Measurements from ENCODE around the gene NPIPA5.
"Not testable (repeated sequence)": the region's sequence is repeated elsewhere in the genome, so short reads cannot be mapped to it uniquely, and the experiment has no call there.

Gene NPIPA5

GRCh38 chr16:15389916-15390315 is 11.8 kb upstream of the NPIPA5 start:
- not testable (repeated sequence) for DNase-seq

DNA sequence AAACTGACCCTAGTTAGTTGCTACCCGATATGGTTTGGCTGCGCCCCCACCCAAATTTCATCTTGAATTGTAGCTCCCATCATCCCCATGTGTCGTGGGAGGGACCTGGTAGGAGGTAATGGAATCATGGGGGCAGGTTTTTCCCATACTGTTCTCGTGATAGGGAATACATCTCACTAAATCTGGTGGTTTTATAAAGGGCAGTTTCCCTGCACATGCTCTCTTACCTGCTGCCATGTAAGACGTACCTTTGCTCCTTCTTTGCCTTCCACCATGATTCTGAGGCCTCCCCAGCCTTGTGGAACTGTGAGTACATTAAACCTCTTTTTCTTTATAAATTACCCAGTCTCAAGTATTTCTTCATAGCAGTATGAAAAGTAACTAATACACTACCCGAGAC is 10.0 kb upstream of the NPIPA5 start:
- DNase-seq = not testable (repeated sequence)

- DNase-seq = not testable (repeated sequence)
Measured at GRCh38 chr16:15382810-15383209, 4.7 kb upstream of the NPIPA5 start.

DNA sequence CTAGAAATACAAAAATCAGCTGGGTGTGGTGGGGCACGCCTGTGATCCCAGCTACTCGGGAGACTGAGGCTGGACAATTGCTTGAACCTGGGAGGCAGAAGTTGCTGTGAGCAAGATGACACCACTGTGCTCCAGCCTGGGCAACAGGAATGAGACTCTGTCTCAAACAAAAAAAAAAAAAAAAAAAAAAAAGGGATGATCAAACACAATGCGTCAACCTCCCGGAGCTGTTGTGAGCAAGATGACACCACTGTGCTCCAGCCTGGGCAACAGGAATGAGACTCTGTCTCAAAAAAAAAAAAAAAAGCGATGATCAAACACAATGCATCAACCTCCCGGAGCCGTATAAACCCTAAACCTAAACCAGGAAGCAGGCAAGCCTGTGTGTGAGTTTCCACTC is 20.6 kb downstream of the NPIPA5 start:
- not testable (repeated sequence) for DNase-seq

DNA sequence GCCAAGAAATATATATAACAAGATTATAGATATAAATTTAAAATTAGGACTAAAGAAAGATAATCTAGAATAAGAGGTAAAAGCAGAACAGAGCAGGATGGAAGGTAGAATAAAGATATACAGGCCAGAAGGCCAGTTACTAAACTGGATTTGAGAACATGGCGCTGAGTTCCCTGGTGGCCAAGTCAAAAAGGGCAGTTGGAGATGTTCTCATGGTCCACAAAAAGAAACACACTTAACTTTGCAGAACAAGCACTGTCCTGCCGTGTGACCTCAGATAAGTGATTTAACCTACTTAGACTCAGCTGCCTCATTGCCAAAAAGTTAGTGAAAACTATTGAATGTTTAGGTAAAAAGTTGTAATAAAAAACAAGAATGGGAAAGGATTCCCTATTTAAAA is 23.2 kb downstream of the NPIPA5 start:
- not testable (repeated sequence) for DNase-seq

GRCh38 chr16:15352852-15353251 is 25.2 kb downstream of the NPIPA5 start:
- DNase-seq = not testable (repeated sequence)

DNA sequence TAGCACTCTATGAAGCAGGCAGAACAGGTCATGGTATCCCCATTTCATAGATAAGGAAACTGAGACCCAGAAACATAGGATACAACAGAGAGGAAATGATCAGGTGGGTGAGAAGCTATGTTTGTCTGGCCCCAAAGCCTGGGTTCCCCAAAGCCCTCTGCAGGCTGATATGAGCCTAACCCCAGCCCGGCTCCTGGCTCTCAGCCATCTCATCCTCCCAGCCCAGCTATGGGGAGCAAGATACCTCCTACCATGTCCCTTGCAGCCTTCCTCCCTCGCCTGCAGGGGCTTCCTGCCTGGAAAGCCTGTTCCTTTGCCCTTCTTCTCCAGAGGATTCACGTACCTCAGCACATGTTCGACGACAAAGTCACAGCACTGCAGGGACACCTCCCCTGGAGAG is 26.3 kb downstream of the NPIPA5 start:
- not testable (repeated sequence) for DNase-seq

DNA sequence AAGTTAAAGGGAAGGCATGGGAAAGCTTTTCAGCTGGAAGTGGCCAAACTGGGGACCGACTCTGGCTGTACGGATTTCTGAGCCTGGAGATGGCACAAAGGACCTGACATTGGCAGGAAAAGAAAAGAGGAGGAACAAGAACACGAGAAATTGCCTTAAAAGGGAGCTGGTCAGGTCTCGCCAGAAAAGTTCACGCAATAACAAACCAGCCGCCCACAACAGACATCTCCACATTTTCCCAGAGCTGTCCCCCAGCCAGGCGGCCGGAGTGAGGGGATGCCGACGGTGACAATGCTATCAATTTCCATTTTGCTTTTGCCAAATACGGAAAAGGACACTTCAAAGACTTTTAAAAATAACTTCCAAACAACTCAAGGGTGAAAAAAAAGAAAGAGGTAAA is 26.8 kb downstream of the NPIPA5 start:
- DNase-seq = not testable (repeated sequence)

- DNase-seq = not testable (repeated sequence)
Measured at GRCh38 chr16:15348721-15349120, 29.4 kb downstream of the NPIPA5 start.

GRCh38 chr16:15342337-15342736 is 35.8 kb downstream of the NPIPA5 start:
- DNase-seq = not testable (repeated sequence)

DNA sequence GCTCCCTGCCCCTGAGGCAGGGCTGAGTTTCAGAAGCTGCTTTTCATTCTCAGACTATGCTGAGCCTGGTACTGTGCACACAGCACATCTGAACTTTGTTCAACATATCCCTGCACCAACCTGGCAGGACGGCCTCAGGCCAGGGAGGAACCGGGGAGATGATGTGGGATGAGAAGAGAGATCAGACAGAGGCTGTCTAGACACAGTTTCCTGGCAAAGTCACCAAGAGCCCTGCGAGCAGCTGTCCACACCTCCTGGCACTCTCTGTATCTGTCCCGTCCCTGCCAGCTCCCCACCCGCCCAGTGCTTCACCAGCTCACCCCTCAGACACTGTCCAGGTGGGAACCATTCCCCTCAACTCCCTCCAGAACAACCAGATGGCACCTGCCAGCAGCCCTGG is 39.1 kb downstream of the NPIPA5 start:
- DNase-seq = not testable (repeated sequence)

- not testable (repeated sequence) for DNase-seq
Measured at GRCh38 chr16:15337974-15338605, 40.0 kb downstream of the NPIPA5 start.

DNA sequence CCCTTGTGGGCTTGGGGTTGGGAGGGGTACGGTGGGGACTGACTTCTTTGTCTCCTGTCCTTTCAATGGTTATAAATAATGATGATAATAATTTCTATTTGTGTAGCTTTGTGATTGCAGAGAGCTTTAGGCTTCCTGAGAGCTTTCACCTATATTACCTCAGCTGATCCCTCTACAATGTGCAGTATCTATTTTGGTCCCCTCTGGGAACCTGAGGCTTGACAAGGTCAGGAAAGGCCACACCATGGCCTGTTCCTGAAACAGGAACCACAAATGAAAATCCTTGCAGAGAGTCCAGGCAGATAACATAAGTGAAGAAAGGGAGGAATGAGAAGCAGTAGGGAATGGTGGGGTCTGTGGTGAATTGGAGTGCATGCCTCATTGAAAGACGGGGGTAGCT is 42.5 kb downstream of the NPIPA5 start:
- DNase-seq = not testable (repeated sequence)

- not testable (repeated sequence) for DNase-seq
Measured at GRCh38 chr16:15333969-15334368, 44.1 kb downstream of the NPIPA5 start.

DNA sequence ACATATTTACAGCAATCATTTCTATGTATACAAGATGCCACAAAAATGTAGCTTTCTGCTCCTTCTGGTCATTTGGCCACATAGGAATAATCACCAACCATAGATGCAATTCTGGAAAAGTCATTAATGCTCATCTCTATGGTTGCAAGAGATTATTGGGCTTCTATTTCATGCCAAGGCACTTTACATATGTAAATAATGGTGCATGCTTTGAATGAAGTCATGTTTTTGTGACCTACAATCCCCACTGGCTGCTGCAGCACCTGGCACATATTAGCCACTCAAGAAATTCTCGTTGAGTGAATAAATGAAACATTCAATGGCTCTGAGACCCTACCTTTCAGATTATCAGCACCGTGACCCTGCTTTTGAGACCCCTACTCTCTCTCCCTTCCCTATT is 47.1 kb downstream of the NPIPA5 start:
- DNase-seq = not testable (repeated sequence)

DNA sequence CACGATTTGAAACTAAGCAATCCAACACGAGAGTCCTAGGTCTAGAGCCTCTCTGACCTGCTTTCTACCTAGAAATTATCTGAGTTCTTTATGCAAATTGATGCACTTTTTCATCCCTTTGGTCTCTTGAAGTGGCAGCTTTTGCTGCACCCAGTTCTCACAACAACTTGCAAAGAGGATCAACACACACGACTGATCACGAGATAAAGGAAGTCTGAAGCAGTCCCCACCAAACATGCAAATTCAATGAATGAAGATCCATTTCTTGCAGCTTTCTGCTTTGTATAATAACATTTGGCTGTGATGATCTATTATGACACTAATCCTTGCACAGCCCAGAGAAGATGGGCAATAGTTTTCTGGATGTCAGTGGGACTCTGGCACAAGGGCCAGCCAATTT is 53.1 kb downstream of the NPIPA5 start:
- DNase-seq = not testable (repeated sequence)

GRCh38 chr16:15323373-15323772 is 54.7 kb downstream of the NPIPA5 start:
- not testable (repeated sequence) for DNase-seq

GRCh38 chr16:15321221-15321620 is 56.9 kb downstream of the NPIPA5 start:
- not testable (repeated sequence) for DNase-seq

- DNase-seq = not testable (repeated sequence)
Measured at GRCh38 chr16:15314562-15314961, 63.5 kb downstream of the NPIPA5 start.
